Measurements from ENCODE around the gene NCOA3.

NCOA3 gene

DNA sequence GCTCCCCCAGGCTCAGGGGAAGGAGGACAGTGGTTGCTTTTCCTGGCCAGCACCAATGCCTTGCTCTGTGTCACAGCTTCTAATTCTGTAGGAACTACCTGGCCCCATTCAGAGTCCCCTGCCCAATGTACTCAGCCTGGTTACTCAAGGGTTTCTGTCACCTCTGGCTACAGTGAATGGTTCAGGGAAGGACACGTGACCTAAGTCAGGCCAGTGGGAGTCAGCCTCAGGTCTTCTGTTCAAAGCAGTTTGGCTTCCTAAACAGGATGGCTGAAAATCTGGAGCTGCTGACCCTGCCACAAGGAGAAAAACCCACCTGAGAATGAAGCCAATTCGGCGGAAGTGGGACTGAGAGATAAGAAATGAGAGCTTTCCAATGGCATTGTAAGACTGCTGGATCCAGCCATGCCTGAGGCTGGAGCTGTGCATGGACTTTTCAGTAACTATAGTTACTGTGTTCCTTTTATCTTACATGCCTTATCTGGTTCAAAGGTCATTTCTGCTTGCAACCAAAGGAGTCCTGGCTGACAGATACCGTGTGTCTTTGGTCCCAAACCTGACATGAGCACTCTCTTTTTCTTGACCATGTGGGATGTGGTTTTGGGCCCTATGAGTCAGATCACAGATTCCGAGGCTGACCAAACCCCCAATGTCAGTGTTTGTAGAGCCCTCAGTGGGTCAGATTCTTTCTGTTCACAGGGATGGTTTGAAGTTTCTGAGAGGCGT lies 179.3 kb downstream of the NCOA3 start:
- no peak for DNase-seq (ENCODE audit: low spot score)

DNA sequence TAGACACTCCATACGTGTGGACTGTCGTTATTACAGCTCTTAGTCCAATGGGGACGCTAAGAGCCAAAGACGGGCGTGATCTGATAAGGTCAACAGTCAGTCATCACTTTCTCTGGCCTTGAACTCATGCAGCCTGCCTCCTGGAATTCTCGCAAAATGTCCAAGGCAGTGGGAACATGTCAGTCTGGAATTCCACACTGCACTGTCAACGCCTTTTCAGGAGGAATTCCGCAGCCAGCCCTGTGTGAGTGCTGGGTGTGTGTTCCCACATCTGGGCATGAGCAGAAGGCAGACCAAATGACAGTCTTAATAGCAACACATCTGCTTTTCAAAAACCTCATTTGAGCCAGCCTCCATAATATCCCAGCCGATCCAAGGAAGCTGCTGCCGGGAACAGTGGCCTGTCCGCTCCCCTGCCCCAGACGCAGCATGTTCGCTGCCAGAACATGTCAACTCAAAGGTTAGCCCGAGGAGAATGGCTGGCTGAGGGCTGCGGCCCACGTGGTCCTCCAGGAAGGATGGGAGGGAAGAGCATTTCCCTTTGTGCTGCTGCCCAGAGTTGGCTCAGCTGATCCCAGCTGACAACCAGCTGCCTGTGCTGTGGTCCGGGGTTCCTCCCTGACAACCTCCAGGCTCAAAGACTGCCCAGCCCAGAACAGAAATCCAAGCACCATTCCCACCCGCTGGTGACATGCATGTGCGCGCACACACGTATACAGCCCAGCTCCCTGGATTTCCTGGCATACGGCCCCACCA lies 180.5 kb downstream of the NCOA3 start:
- DNase-seq (ENCODE audit: low spot score), result no peak

DNA sequence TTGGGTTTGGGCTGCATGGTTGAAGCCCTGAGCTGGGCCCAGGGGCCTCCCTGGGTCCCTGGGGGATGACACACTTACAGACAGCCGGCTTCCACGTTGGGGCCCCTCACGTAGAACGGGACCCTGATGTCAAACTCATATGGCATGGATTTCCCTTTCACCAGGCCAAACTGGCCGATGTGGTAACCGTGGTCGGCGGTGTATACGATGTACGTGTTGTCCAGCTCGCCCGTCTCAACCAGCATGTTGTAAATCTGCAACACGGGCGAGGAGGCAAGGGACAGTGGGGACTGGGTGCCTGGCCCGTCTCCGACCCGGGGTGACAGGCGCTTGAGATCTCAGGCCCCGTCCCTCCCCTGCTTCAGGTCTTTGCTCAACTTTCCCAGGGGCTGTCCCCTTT lies 181.2 kb downstream of the NCOA3 start:
- no peak for DNase-seq (ENCODE audit: low spot score)

DNA sequence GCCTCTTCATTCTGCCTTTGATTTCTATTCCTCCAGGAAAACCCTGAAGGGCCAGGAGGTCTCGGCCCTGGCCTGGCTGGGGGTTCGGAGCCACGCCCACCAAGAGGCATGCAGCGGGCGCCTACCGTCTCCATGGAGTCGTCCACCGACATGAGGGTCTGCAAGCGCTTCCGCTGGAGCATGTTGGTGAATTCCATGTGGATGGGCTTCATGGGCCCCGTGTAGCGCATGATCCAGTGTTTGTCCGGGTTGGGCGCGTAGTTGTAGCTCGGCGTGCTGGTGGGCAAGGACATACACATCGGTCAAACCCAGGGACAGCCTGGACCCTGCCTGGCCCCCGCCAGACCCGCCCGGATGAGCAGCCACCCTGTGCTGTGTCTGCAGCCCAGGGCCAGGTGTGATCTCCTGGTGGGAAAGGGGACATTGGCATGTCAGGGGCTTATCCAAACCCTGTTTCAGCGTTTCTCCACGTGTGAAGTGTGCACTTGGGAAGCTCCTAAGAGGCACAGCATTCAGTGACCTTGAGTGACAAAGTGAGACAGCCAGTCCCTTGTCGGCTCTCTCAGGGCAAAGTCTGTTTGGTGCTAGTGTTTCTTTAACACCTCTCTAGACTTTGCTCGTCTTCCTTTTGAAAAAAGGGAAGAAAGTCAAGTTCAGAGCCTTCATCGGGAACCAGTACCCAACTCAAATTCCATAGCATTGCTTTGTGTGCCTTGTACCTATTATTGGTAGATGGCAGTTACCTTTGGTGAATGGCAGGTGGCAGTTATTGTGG lies 182.8 kb downstream of the NCOA3 start:
- DNase-seq (ENCODE audit: low spot score), result no peak

DNA sequence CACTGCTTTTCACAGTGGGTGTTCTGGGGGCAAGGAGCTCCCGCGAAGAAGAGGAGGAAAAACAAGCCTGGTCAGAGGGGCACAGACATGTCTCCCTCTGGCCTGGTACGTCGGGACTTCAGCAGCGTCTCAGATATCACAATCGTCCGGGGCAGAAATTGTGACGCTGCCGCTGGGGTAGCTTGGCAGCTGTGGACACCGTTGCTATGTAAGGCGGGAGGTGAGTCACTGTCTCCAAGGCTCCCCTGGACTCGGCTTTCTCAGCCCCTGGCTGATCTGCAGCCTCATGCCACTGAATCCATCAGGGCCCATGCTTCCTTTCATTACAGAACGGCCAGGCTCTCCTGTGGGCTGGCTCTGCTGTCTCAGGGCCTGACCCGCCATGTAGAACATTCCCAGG lies 184.9 kb downstream of the NCOA3 start:
- no peak for DNase-seq (ENCODE audit: low spot score)

DNA sequence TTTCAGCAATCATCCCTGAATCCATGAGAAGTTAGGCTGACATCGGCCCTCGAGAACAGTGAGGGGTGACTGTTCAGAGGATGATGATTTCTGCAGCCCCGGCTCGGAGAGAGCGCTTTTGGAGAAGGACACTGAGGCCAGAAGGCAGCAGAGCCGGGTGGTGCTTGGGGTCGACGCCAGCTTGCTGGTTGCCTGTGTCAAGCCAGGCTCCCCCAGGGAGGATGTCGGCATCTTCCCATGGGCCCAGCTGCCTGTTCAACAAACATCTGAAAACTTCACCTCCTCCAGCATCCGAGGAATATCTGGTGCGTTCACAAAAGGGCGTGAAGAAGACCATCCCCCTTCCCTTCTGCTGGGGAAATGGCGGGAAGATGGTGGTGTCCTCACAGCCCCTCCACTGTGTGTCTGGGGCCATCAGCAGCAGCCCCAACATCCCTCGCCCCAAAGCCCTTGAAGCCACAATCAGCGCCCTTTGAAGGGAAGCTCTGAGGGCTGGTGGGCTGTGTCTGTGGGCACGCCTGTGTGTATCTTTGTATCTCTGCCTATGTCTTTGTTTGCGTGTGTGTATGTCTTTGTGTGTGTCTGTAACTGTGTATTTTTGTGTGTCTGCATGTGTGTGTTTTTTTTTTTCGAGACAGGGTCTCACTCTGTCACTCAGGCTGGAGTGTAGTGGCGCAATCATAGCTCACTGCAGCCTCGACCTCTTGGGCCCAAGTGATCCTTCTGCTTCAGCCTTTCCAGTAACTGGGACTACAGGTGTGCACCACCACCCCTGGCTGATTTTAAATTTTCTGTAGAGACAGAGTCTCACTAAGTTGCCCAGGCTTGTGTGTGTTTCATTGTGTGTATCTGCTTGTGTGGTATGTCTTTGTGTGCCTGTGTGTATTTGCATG lies 185.7 kb downstream of the NCOA3 start:
- DNase-seq (ENCODE audit: low spot score), result no peak

DNA sequence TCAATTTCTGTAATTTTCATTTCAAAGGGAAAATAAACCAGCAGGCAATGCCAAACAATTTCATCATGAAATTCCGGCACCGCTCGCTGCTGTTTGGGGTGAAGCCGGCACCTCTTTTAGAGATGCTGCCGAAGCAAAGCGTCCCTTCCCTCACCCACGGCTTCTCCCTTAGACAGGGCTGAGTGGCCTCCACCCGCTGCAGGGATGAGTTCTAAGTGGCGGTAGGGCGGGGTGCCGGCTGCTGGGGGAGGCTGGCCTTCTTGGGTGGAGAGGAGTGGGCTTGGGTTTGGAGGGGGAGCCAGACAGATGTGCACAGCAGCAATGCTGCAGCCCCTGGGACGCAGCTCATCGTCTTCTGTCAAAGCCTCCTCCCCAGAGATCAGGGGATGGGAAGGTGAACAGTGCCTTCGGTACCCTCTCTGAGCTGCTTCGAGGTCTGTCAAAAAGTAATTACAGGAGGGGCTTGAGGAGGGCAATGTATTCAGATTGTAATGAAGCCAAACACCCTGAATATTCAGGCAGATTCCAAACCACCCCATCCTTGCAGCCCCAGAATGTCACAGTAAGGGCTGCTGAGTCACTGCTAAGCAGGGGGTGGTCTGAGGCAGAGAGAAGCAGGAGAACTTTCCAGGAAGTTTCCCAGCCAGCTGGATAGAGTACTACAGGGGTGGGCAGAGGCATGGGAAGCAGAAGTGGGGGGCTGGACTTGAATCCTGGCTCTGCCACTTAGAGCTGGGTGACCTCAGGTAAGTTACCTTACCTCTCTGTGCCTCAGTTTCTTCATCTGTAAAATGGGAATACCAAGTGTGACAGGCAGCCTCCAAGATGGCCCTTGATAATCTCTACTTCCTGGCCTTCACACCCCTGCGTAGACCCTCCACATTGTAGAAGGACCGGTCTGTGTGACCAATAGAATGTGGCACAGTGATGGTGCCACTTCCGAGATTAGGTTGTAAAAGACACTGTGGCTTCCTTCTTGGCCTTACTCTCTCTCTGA lies 187.0 kb downstream of the NCOA3 start:
- no peak for DNase-seq (ENCODE audit: low spot score)

DNA sequence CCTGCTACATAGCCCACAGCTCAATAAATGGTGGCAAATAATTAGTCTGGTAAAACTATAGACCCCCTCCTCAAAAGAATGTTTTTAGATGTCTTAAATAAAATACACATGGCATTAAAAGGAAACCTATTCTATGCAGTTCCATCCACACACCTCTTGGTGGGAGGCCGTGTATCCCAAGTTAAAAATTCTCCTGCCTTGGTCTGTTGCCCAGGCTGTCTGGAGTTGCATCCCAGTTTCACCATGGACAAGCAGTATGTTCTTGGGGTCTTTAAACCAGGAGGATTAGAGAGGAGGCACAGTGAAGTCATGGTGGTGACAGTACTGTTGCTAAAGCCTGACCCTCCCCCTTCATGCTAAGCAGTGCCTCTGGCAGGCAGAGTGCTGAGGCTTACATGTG lies 188.0 kb downstream of the NCOA3 start:
- no peak for DNase-seq (ENCODE audit: low spot score)

DNA sequence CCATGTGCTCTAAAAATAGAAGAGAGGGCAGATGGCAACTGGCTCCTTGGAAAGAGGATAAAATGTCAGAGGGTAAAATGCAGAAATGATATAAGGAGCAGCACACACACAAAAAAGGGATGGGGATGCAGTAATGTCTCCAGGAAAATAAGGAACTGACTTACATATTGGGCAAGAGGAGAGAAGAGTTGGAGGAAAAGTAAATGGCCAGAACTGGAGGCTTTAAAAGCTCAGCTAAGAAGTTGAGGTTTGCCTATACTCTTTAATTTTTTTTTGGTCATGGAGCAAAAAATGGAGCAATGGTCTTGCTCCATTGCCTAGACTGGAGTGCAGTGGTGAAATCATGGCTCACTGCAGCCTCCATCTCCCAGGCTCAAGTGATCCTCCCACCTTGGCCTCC lies 189.9 kb downstream of the NCOA3 start:
- DNase-seq (ENCODE audit: low spot score), result no peak

DNA sequence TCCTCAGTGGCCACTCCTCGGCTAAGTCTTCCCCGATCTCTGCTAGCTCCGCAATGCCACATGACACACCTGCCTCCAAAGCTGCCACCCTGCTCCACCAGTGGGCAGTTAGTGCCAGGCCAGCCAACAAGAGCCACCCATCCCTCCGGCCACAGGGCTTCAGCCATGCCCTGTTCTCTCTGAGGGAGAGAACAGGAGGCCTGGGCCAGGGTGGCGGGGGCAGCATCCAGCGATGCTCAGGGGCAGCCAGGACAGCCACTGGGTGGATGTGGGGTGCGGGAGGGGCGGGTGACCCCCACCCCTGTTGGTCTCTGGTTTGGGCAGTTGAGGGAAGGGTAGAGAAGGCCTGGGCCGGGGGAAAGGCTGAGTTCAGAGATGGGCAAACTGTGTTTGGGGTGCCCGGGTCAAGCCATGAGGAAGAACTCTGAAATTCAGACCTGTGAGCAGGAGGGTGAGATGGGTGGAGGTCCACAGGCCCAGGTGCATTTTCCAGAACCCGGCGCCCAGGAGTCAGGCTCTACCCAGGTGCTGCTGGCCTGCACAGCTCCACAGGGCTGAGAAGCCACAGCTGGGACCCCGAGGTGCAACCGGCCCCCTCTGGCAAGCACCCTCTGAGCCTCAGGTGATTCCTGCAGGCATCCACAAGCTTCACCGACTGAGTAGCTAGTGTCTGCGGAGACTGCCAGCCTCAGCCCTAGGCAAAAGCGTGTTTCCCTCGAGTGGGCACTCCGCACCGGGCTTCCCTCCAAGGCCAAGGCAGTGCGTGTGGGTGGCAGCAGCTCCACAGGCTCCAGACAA lies 192.5 kb downstream of the NCOA3 start:
- DNase-seq (ENCODE audit: low spot score), result no peak

DNA sequence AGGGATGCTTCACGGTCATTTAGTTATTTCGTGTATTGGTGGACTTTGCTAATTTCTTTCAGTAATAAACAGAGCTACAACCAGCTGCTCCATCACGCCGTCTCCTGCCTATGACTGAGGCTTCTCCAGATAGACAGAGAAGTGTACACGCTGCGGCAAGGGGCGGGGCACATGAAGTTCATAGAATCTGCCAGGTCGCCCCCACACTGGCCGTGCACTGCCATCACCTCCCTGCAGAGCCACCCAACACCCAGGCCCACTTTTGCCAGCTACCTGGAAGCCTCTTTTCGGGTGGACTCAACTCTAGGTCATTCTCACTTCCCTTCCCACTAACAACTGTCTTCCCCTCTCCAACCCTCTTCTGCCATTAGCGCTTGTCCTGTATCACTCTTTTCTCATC lies 195.2 kb downstream of the NCOA3 start:
- DNase-seq (ENCODE audit: low spot score), result no peak

DNA sequence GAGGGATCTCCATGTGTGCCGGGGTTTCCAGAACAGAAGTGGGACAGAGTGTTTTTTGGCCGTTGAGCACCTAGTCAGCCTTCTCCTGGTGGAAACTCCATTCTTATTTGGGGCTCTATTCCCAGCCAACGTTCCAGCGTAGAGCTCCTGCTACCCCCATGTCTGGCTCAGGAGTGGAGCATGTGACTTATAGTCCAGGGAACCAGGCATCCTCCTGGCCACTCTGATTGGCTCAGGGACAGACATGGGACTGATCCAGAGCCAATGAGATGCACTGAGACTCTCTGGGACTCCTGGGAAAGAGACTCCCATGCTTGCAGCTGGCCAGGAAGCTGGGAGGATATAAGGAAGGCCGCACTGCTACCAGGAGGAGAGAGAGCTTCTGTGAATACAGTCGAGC lies 196.5 kb downstream of the NCOA3 start:
- DNase-seq (ENCODE audit: low spot score), result no peak

DNA sequence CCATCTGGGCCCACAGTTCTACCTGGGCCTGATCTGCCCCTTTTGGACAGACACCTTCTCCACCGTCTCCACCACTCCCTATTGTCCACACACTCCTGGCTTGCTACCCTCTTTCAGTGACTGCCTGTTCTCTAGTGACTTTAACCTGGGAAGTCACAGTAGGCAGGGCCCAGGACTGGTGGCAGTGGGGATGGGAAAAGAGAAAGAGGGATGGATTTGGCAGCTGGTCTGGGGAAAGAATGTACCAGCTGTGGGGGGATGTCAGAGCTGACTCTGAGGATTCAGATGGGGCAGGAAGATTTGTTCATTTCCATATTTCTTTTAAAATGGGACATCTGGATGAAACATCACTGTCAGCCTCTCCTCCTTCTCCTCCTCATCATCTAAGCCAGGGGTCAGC lies 198.1 kb downstream of the NCOA3 start:
- DNase-seq (ENCODE audit: low spot score), result no peak

DNA sequence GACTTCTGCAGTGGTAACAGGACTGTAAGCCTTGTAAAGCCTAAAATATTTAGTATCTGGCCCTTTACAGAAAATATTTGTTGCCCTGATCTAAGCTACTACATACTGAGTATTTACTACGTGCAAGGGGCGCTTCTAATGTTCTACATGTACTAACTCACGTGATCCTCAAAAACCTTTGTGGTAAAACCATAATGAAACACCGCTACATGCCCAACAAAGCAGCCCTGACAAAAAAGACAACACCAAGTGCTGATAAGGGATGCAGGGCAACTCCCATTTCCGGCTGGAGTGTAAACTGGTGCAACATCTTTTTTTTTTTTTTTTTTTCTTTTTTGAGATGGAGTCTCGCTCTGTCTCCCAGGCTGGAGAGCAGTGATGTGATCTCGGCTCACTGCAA lies 198.6 kb downstream of the NCOA3 start:
- DNase-seq (ENCODE audit: low spot score), result no peak

DNA sequence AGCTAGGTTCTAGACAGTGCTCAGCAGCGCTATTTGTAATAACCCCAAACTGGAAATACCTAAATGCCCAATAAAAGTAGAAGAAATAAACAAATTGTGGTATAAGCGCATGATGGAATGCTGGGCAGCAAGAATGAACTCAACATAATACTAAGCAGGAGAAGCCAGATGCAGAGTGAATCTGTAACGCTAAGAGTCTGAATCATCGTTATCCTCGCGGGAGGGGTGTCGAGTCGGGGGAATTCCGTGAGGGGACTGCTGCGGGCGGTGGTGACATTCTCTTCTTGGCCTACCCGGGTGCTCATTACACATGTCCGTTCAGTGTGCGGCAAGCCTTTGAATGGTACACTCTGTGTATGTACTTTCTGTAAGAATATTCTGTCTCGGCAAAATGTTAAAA lies 199.9 kb downstream of the NCOA3 start:
- no peak for DNase-seq (ENCODE audit: low spot score)

DNA sequence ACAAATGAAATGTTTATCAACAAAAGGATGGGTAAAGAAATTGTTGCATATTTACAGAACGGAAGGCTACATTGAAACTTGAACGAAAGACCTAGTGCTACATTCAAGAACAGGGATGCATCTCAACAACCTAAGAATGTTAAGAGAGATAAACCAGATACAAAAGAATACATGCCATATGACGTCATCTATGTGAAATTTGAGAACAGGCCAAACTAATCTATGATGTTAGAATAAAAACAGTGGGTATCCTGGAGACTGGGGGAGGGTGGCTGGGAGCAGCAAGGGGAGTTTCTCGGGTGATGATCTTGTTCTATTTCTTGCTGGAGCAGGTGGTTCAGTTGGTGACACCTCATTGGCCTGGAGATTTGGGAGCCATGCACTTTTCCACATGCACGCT lies 202.1 kb downstream of the NCOA3 start:
- no peak for DNase-seq (ENCODE audit: low spot score)

DNA sequence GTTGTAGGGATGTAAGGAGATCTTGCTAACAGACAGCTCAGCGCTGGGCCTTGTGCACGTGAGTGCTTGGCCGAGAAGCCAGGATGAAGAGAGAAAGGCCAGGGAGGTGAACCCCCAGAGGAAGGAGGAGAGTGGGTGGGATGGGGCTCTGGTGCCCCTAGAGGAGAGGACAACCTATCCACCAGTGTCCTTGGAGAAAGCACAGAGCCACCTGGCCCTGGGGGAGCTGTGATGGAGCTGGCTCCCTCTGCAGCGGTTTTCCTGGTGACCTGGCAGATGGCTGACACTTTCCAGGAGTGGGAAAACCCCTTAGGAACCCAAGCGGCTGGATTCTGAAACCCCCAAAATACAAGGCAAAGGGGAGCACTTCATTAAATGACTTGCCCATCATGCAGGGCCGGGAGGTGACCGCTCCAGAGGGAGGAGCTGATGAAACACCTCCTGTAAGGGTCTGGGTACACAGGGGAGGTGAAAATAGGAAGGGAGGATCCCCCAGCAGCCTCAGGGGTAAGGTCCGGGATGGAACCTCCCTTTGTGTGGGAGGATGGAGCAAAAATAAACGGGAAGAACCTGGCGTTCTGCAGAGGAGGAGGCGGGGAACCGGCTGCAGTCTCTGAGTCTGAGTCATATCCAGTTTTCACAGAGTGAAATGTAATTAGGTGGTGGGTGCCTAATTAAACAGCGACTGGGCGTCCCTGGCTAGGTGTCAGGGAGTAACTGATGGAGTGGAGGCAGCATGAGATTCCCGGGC lies 203.2 kb downstream of the NCOA3 start:
- DNase-seq (ENCODE audit: low spot score), result no peak

DNA sequence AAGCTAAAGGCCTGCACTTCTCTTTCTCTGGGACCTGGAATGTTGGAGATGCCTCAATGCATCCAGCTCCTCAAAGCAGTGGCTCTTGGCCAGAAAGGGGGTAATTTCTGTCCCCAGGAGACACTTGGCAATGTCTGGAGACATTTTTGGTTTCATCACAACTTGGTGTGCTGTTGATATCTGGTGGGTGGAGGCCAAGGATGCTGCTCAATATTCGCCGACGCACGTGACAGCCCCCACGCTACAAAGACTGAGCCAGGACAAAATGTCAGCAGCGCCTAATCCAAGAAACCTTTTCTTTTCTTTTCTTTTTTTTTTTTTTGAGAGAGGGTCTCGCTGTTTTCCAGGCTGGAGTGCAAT lies 203.8 kb downstream of the NCOA3 start:
- DNase-seq (ENCODE audit: low spot score), result no peak

DNA sequence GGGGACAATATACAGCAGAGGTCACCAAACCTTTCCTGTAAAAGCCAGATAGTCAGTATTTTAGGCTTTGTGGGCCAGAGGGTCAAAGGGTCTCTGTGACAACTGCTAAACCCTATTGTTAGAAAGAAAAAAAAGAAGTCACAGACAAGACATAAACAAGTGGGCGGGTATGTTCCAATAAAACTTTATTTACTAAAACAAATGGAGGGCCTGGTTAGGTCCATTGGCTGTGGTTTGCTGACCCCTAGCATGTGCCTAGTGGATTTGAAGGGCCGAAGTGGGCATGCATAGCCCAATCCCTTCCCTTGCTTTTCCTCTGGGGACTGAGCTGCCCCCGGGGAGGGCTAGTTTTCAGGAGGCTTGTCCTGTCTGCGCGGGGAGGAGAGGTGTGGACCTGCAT lies 204.7 kb downstream of the NCOA3 start:
- no peak for DNase-seq (ENCODE audit: low spot score)
